Measurements from ENCODE around the gene VPS26B.

The VPS26B gene

GRCh38 chr11:134242376-134242775 is 17.9 kb downstream of the VPS26B start:
- no peak for DNase-seq (ENCODE audit: low spot score)
- no peak for TF ChIP-seq CTCF (IDR thresholded peaks at IDR 0.05; ENCODE audit: extremely low read depth, missing control alignments)

- no peak for TF ChIP-seq CTCF (IDR thresholded peaks at IDR 0.05; ENCODE audit: extremely low read depth, missing control alignments)
- no peak for DNase-seq (ENCODE audit: low spot score)
Observed at GRCh38 chr11:134243913-134244312, 19.4 kb downstream of the VPS26B start.

- peak; percentile 44 for TF ChIP-seq CTCF (IDR thresholded peaks at IDR 0.05; ENCODE audit: extremely low read depth, missing control alignments)
- DNase-seq (ENCODE audit: low spot score), result peak; percentile 39
Observed at GRCh38 chr11:134244593-134244992, 20.1 kb downstream of the VPS26B start.

GRCh38 chr11:134245434-134245833 is 21.0 kb downstream of the VPS26B start:
- no peak for TF ChIP-seq CTCF (IDR thresholded peaks at IDR 0.05; ENCODE audit: extremely low read depth, missing control alignments)
- no peak for DNase-seq (ENCODE audit: low spot score)

GRCh38 chr11:134246100-134246499 is 21.6 kb downstream of the VPS26B start:
- no peak for TF ChIP-seq CTCF (IDR thresholded peaks at IDR 0.05; ENCODE audit: extremely low read depth, missing control alignments)
- DNase-seq (ENCODE audit: low spot score), result no peak

- no peak for TF ChIP-seq CTCF (IDR thresholded peaks at IDR 0.05; ENCODE audit: extremely low read depth, missing control alignments)
- DNase-seq (ENCODE audit: low spot score), result no peak
Observed at GRCh38 chr11:134246678-134247077, 22.2 kb downstream of the VPS26B start.

GRCh38 chr11:134248910-134249480 is 24.5 kb downstream of the VPS26B start:
- no peak for TF ChIP-seq CTCF (IDR thresholded peaks at IDR 0.05; ENCODE audit: extremely low read depth, missing control alignments)
- no peak for DNase-seq (ENCODE audit: low spot score)
